Measurements from ENCODE around the gene ZFP92.
"Not testable (repeated sequence)": the region's sequence is repeated elsewhere in the genome, so short reads cannot be mapped to it uniquely, and the experiment has no call there.

Gene ZFP92

DNA sequence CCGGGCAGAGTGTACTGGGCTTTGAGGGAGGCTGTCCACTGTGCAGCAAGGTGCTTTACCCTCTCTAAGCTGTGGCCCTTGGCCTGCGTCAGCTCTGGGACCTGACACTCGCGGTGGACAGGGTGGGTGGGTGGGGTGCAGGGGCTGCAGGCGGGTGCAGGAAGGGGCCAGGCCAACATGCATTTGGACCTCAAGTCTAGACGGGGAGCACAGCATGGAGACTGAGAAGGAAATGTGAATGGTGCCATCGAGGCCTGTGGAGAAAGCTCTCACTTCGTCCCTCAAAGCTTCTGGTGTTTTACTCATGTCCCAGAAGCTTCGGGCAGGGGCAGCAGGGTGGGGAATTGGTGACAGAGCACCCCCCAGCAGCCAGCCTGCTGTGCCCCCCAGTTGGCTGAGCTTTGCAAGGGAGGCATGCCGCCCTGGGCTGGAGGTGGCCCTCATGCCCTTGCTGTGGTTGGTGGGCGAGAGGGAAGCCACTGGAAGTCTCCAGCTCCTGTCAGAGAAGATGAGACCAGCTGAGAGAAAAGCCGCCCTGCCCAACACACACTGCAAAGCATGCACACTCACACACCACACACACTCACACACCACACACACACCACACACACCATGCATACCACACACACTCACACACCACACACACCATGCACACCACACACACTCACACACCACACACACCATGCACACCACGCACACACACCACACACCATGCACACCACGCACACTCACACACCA, 22.4 kb upstream of the ZFP92 start:
- no peak for TF ChIP-seq TAF1 (IDR thresholded peaks at IDR 0.05; ENCODE audit: borderline replicate concordance, low read depth, low read length)
- TF ChIP-seq POLR2A (IDR thresholded peaks at IDR 0.05; ENCODE audit: low read depth, low read length): no peak
- no peak for TF ChIP-seq POLR2AphosphoS5 (IDR thresholded peaks at IDR 0.05; ENCODE audit: low read depth, low read length)
- no peak for FAIRE-seq
- no peak for DNase-seq (ENCODE audit: insufficient read length)

- not testable (repeated sequence) for DNase-seq (ENCODE audit: insufficient read length)
- peak; percentile 33 for FAIRE-seq
Observed at GRCh38 chrX:153389460-153389768, 21.9 kb upstream of the ZFP92 start.

DNA sequence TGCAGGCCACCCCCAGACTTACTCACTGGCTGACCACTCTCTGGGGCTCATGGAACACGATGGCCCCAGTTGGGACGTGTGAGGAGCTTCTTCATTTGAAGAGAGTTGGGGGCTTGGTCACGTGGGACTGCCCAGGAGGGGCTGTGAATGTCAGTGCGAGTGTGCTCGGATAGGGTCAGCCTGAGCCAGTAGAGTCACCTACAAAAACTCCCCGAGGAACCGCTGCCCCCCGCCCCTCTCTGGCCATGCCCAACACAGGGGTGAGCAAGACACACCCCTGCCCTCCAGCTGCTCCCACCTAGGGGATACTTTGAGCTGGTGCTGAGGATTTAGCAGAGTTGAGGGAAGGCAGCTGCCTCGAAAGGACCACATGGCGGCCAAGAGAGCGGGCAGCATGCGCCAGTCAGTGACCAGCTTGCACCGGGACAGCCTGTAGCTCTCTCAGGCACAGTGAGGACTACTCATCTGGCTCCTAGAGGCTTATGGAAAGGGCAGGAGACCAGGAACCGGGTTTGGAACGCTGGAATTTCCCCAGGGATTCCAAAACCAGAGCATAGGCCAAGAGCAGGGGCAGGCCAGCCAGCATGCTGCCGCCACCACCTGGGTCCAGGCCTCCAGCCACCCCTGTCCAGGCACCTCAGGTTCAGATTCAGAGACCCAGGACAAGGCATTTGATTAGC, 18.5 kb upstream of the ZFP92 start:
- TF ChIP-seq POLR2AphosphoS5 (IDR thresholded peaks at IDR 0.05; ENCODE audit: low read depth, low read length): no peak
- TF ChIP-seq TAF1 (IDR thresholded peaks at IDR 0.05; ENCODE audit: borderline replicate concordance, low read depth, low read length): no peak
- no peak for TF ChIP-seq POLR2A (IDR thresholded peaks at IDR 0.05; ENCODE audit: low read depth, low read length)
- FAIRE-seq (no peak), DNase-seq (ENCODE audit: insufficient read length) (no peak)

GRCh38 chrX:153394612-153395011, 16.7 kb upstream of the ZFP92 start:
- TF ChIP-seq POLR2A (IDR thresholded peaks at IDR 0.05; ENCODE audit: low read depth, low read length): no peak
- no peak for TF ChIP-seq TAF1 (IDR thresholded peaks at IDR 0.05; ENCODE audit: borderline replicate concordance, low read depth, low read length)
- TF ChIP-seq POLR2AphosphoS5 (IDR thresholded peaks at IDR 0.05; ENCODE audit: low read depth, low read length): no peak
- no peak for DNase-seq (ENCODE audit: insufficient read length)
- FAIRE-seq: no peak

- DNase-seq (ENCODE audit: insufficient read length) (no peak), FAIRE-seq (no peak)
- TF ChIP-seq POLR2A (IDR thresholded peaks at IDR 0.05; ENCODE audit: low read depth, low read length): no peak
Observed at GRCh38 chrX:153395613-153396319, 15.5 kb upstream of the ZFP92 start.

DNA sequence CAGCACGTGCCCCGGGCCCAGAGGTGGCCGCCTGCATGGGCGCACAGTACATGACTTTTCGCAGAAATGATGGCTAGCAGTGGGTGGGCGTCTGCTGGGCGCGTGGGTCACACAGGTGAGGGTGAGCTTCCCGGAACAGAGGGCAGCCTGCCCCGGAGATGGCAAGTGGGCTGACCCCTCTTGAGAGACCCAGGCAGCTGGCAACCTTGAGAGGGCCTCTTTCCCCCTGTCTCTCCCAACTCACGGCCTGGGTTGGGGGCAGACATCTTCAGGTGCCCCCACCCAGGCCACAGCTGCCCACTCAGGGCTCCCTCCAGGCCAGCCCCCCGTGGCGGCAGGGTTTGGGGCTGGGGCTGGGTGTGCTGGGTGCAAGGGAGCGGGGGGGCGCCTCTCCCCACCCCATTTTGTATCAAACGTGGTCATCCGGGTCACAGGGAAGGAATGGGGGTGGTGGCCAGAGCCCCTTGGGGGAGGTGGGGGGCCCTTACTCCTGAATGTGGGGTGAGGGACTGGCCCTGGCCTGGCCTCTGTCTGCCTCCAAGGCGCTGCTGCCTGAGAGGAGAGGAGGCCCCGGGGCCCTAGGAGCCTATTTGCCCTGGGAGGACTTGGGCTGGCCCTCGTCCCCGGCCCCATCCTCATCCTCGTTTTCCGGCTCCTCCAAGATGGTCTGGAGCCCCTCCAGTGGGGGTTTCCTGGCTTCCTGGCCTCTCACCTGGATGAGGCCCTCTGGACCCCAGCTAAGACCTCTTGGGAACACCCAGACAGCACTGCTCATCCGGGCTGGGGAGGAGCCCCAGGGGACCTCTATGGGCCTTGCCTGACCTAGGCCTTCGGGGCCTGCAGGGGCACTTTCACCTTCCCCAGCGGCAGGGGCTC, 14.7 kb upstream of the ZFP92 start:
- DNase-seq (ENCODE audit: insufficient read length) (no peak), FAIRE-seq (no peak)
- no peak for TF ChIP-seq POLR2A (IDR thresholded peaks at IDR 0.05; ENCODE audit: low read depth, low read length)
- no peak for TF ChIP-seq TAF1 (IDR thresholded peaks at IDR 0.05; ENCODE audit: borderline replicate concordance, low read depth, low read length)
- TF ChIP-seq POLR2AphosphoS5 (IDR thresholded peaks at IDR 0.05; ENCODE audit: low read depth, low read length): no peak

DNA sequence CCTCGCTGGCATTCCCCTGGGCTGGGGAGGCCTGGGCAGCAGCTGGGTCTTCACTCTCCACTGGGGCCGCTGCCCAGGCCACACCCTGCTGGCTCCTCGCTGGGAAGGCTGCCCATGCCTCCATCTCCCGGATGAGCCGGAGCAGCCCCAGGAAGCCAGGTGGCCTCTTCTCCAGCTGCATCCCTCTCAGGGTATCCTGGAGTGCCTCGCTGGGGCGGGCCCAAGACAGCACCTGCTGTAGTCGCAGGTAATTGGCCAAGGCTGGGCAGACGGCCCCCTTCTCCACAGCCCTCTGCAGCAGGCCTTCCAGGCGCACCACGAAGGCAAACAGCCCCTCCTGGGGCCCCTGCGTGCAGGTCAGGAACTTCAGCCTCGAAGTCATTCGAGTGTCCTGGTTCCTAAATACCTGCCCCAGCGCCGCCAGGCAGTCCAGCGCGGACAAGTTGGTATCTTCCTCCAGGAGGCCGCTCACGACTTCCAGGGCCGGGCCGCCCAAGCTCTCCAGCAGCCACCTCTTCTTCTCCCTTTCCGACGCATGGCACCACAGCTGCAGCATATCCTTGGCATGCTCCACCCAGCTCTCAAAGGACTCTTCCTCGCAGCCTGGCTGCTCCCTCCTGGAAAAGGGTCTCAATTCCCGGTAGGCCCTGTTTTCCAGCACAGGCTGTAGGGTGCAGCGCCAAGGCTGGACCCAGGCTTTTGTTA, 13.9 kb upstream of the ZFP92 start:
- FAIRE-seq: no peak
- DNase-seq (ENCODE audit: insufficient read length): no peak
- no peak for TF ChIP-seq POLR2A (IDR thresholded peaks at IDR 0.05; ENCODE audit: low read depth, low read length)
- no peak for TF ChIP-seq TAF1 (IDR thresholded peaks at IDR 0.05; ENCODE audit: borderline replicate concordance, low read depth, low read length)
- no peak for TF ChIP-seq POLR2AphosphoS5 (IDR thresholded peaks at IDR 0.05; ENCODE audit: low read depth, low read length)

DNA sequence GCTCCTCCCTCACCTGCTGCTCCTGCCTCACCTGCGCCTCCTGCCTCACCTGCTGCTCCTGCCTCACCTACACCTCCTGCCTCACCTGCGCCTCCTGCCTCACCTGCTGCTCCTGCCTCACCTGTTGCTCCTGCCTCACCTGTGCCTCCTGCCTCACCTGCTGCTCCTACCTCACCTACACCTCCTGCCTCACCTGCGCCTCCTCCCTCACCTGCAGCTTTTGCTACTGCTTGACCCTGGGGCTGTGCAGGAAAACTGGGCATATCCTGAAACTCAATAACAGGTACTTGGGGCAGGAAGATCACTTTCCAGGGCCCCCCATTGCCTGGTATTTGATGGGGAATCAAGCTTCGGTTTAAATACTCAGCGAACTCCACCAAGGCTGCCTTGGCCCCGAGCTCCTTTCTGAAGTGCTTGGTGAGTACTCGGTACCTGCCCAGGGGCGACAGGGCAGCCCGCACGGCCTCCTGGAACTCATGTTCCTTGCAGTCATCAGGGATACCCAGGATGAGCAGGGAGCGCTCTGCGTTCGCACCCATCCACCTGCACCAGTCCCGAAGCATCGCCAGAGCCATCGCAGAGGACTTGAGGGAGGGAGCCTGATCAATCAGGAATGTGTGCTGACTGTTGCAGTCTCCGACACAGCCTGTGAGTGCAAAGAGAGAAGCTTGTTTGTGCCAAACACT, 12.9 kb upstream of the ZFP92 start:
- no peak for FAIRE-seq
- TF ChIP-seq POLR2A (IDR thresholded peaks at IDR 0.05; ENCODE audit: low read depth, low read length): no peak
- no peak for TF ChIP-seq TAF1 (IDR thresholded peaks at IDR 0.05; ENCODE audit: borderline replicate concordance, low read depth, low read length)
- no peak for TF ChIP-seq POLR2AphosphoS5 (IDR thresholded peaks at IDR 0.05; ENCODE audit: low read depth, low read length)
- no peak for DNase-seq (ENCODE audit: insufficient read length)

DNA sequence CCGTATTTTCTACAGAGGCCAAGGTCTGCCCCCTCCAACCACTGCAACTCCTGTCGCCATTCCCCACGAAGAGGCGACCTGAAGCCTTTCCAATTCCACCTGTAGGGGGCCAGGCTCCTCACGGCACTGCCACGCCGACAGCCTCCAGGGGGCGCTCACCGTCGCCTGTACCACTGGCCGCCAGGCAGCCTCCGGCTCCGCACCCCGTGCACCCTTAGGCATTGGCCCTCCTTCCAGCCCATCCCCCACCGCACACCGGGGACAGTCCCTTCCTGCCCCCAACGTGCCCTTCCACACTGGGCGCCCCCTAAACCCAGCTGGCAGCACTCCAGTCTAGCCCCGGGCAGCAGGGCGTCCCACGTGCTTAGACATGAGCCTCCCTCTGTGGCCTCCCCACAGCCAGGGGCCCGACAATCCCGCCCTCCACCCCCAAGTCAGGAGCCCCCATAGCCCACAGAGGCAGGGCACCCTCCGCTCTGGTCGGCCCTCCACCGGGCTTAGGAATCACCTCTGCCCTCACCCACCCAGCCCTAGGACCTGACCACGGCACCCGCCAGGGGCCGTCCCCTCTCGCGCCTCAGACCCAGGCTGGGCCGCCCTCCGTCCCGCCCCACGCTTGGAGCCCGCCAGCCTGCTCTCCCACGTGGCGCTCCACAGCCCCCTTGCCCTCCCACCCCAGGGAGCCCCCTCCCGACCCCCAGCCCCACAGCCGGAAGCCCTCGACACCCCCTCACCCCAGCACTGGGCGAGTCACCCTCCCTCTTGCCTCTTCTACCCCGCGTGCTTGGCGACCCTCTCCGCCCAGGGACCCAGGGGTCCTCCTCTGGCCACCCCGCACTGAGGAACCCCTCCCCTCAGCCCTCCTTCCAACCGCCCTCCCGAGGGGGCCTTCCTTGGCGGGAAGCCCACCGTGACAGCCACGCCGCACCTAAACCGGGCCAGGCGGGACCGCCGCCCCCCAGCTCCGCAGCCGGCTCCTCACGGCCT, 10.8 kb upstream of the ZFP92 start:
- peak; percentile 72 for DNase-seq (ENCODE audit: insufficient read length)

More for the DNA sequence above, 10.8 kb upstream of the ZFP92 start:
- no peak for TF ChIP-seq POLR2A (IDR thresholded peaks at IDR 0.05; ENCODE audit: low read depth, low read length)
- no peak for TF ChIP-seq TAF1 (IDR thresholded peaks at IDR 0.05; ENCODE audit: borderline replicate concordance, low read depth, low read length)
- TF ChIP-seq POLR2AphosphoS5 (IDR thresholded peaks at IDR 0.05; ENCODE audit: low read depth, low read length): no peak
- no peak for FAIRE-seq
